Erythroblast (primary cell): ENCODE measurements around the gene EFCAB9.

ENCODE experiments used
- GATA1 ChIP-seq: IDR thresholded peaks from 2 replicates; pipeline ENCODE4 v1.6.1; 2011; ENCODE audit warnings: low read depth, mild to moderate bottlenecking, control low read depth, low read length, moderate library complexity
- POLR2A ChIP-seq: IDR thresholded peaks from 2 replicates; pipeline ENCODE4 v1.6.1; 2011; ENCODE audit warnings: mild to moderate bottlenecking, low read length

GRCh38 chr5:172160506-172160905, 33.5 kb upstream of the EFCAB9 start:
- TF ChIP-seq POLR2A (no peak), GATA1 (no peak)
